GM23338 (cell line): ENCODE data around the gene RPL21. TPM values are rescaled to one million over a fixed set of nuclear protein-coding genes. Genes with fewer than 3 reads are reported as not detected.

Experiments used
- CTCF ChIP-seq, 2 experiments: fragments of 200-600 bp in 1 of 2; sonication (generic) in 1 of 2; conservative IDR thresholded peaks; 2 replicates each; pipeline versions ENCODE4 v1.5.1 to v1.6.1; 2016 to 2017; ENCODE audit warnings: antibody characterized with exemption in 2 of 2, low read depth in 2 of 2, mild to moderate bottlenecking in 2 of 2, moderate library complexity in 1 of 2
- ETS1 ChIP-seq: IDR thresholded peaks from 2 replicates; pipeline ENCODE4 v1.6.1; 2016; ENCODE audit warnings: antibody characterized with exemption
- EZH2 ChIP-seq: fragments of 200-600 bp; sonication (generic); IDR thresholded peaks from one replicate; pipeline ENCODE4 v1.8.0; 2017; ENCODE audit warnings: antibody characterized with exemption, mild to moderate bottlenecking, low read depth; ENCODE audit not compliant: unreplicated experiment
- NANOG ChIP-seq: IDR thresholded peaks from 2 replicates; pipeline ENCODE4 v1.6.1; 2016; ENCODE audit warnings: antibody characterized with exemption, borderline replicate concordance
- POLR2AphosphoS5 ChIP-seq: IDR thresholded peaks from 2 replicates; pipeline ENCODE4 v1.6.1; 2016; ENCODE audit warnings: antibody characterized with exemption, low read depth
- ZNF114 ChIP-seq: fragments of 250-450 bp; sonication (Bioruptor Pico); IDR thresholded peaks from 2 replicates; pipeline ENCODE4 v1.5.0; 2020; ENCODE audit warnings: mild to moderate bottlenecking, moderate library complexity
- ZNF331 ChIP-seq: fragments of 250-450 bp; sonication (Bioruptor Pico); IDR thresholded peaks from 2 replicates; pipeline ENCODE4 v1.5.0; 2020; ENCODE audit warnings: low read depth, mild to moderate bottlenecking, moderate library complexity
- polyA plus RNA-seq: library from polyadenylated mRNA; unstranded; fragments of >200 nt; fragmentation: Nextera tagmentation; extraction: Ambion mirVana; gene quantifications from 2 replicates; pipeline ENCODE4 v1.2.1, GENCODE V29; 2016
- total RNA-seq: library from RNA; depleted of rRNA; stranded (reverse); fragments of >200 nt; shearing (Covaris generic); gene quantifications from 2 replicates; pipeline ENCODE4 v1.2.3, GENCODE V29; 2014
- TF ChIP-seq, protein P1 (sequence below): fragments of 250-450 bp; sonication (Bioruptor Pico); IDR thresholded peaks from 2 replicates; pipeline ENCODE4 v1.5.0; 2020; ENCODE audit warnings: mild to moderate bottlenecking, moderate library complexity
- TF ChIP-seq, protein P2 (sequence below): IDR thresholded peaks from one replicate; pipeline ENCODE4 v1.6.1; 2018; ENCODE audit warnings: antibody characterized with exemption; ENCODE audit not compliant: unreplicated experiment

The RPL21 gene
- total and polyA plus RNA-seq, 2 experiments from 2014 or later: 1,037 to 1,343 TPM

DNA sequence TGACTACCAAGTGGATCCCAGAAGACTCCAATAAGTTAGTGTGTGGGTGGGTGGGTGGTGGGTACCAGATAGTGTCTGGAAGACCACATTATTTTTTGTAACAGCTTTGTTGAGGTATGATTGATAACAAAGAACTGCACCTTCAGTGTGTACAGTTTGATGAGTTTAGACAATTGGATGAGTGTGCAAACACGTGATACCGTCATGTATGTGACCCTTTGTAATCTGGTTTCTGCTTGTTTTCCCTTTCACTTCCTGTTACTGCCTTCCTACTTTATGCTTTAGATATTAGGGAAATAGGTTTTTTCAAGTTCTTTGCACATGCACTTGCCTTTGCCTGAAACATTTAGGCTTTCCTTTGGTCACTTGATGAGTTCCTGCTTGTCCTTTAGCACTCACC is 8.5 kb downstream of the RPL21 start (continued):
- TF ChIP-seq, protein P1, sequence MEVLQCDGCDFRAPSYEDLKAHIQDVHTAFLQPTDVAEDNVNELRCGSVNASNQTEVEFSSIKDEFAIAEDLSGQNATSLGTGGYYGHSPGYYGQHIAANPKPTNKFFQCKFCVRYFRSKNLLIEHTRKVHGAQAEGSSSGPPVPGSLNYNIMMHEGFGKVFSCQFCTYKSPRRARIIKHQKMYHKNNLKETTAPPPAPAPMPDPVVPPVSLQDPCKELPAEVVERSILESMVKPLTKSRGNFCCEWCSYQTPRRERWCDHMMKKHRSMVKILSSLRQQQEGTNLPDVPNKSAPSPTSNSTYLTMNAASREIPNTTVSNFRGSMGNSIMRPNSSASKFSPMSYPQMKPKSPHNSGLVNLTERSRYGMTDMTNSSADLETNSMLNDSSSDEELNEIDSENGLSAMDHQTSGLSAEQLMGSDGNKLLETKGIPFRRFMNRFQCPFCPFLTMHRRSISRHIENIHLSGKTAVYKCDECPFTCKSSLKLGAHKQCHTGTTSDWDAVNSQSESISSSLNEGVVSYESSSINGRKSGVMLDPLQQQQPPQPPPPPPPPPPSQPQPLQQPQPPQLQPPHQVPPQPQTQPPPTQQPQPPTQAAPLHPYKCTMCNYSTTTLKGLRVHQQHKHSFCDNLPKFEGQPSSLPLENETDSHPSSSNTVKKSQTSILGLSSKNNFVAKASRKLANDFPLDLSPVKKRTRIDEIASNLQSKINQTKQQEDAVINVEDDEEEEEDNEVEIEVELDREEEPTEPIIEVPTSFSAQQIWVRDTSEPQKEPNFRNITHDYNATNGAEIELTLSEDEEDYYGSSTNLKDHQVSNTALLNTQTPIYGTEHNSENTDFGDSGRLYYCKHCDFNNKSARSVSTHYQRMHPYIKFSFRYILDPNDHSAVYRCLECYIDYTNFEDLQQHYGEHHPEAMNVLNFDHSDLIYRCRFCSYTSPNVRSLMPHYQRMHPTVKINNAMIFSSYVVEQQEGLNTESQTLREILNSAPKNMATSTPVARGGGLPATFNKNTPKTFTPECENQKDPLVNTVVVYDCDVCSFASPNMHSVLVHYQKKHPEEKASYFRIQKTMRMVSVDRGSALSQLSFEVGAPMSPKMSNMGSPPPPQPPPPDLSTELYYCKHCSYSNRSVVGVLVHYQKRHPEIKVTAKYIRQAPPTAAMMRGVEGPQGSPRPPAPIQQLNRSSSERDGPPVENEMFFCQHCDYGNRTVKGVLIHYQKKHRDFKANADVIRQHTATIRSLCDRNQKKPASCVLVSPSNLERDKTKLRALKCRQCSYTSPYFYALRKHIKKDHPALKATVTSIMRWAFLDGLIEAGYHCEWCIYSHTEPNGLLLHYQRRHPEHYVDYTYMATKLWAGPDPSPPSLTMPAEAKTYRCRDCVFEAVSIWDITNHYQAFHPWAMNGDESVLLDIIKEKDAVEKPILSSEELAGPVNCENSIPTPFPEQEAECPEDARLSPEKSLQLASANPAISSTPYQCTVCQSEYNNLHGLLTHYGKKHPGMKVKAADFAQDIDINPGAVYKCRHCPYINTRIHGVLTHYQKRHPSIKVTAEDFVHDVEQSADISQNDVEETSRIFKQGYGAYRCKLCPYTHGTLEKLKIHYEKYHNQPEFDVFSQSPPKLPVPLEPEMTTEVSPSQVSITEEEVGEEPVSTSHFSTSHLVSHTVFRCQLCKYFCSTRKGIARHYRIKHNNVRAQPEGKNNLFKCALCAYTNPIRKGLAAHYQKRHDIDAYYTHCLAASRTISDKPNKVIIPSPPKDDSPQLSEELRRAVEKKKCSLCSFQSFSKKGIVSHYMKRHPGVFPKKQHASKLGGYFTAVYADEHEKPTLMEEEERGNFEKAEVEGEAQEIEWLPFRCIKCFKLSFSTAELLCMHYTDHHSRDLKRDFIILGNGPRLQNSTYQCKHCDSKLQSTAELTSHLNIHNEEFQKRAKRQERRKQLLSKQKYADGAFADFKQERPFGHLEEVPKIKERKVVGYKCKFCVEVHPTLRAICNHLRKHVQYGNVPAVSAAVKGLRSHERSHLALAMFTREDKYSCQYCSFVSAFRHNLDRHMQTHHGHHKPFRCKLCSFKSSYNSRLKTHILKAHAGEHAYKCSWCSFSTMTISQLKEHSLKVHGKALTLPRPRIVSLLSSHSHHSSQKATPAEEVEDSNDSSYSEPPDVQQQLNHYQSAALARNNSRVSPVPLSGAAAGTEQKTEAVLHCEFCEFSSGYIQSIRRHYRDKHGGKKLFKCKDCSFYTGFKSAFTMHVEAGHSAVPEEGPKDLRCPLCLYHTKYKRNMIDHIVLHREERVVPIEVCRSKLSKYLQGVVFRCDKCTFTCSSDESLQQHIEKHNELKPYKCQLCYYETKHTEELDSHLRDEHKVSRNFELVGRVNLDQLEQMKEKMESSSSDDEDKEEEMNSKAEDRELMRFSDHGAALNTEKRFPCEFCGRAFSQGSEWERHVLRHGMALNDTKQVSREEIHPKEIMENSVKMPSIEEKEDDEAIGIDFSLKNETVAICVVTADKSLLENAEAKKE (CRISPR knock-in tag): no peak
- no peak for TF ChIP-seq ZNF331 (CRISPR knock-in tag)
- TF ChIP-seq NANOG: no peak
- TF ChIP-seq, protein P2, sequence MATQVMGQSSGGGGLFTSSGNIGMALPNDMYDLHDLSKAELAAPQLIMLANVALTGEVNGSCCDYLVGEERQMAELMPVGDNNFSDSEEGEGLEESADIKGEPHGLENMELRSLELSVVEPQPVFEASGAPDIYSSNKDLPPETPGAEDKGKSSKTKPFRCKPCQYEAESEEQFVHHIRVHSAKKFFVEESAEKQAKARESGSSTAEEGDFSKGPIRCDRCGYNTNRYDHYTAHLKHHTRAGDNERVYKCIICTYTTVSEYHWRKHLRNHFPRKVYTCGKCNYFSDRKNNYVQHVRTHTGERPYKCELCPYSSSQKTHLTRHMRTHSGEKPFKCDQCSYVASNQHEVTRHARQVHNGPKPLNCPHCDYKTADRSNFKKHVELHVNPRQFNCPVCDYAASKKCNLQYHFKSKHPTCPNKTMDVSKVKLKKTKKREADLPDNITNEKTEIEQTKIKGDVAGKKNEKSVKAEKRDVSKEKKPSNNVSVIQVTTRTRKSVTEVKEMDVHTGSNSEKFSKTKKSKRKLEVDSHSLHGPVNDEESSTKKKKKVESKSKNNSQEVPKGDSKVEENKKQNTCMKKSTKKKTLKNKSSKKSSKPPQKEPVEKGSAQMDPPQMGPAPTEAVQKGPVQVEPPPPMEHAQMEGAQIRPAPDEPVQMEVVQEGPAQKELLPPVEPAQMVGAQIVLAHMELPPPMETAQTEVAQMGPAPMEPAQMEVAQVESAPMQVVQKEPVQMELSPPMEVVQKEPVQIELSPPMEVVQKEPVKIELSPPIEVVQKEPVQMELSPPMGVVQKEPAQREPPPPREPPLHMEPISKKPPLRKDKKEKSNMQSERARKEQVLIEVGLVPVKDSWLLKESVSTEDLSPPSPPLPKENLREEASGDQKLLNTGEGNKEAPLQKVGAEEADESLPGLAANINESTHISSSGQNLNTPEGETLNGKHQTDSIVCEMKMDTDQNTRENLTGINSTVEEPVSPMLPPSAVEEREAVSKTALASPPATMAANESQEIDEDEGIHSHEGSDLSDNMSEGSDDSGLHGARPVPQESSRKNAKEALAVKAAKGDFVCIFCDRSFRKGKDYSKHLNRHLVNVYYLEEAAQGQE: no peak
- no peak for TF ChIP-seq POLR2AphosphoS5
- TF ChIP-seq ETS1: no peak
- TF ChIP-seq ZNF114 (CRISPR knock-in tag): no peak
- no peak for TF ChIP-seq CTCF (conservative IDR thresholded peaks at IDR 0.05; ENCODE audit: low read depth in 2 of 2)
- no peak for TF ChIP-seq EZH2
